ENCODE results near the gene ARHGEF17. TPM values are rescaled to one million over a fixed set of nuclear protein-coding genes. Genes with fewer than 3 reads are reported as not detected.

The ARHGEF17 gene
- total RNA-seq, 4 donors from 2014 or later: 54.0 to 125 (median 61.4) TPM

- DNase-seq: no peak
- H3K27ac ChIP-seq: no peak overlapping the region
- no peak overlapping the region for H3K4me3 ChIP-seq (replicated peaks in 1 of 3)
- WGBS, 2 donors: 78 to 82% methylated on average over 5 of the region's 5 CpGs
- no peaks in the 10 kb centered on the region for H3K27me3 ChIP-seq
- H3K4me1 ChIP-seq: no peaks in the 10 kb centered on the region
- no peaks in the 10 kb centered on the region for H3K9me3 ChIP-seq
- no peak for TF ChIP-seq POLR2A (IDR thresholded peaks at IDR 0.05)
- TF ChIP-seq CTCF (IDR thresholded peaks at IDR 0.05): no peak
- intact Hi-C loops (cut with DNase I): no loop called here
- H3K36me3 ChIP-seq: no peaks in the 10 kb centered on the region
These were observed 27.4 kb upstream of the ARHGEF17 start for GRCh38 chr11:73280626-73281025.

- 89 to 90% methylated on average over 3 of the region's 3 CpGs for WGBS, 2 donors
- Histone ChIP-seq H3K4me3 (replicated peaks in 1 of 3) (no peak overlapping the region), H3K27me3 (no peaks in the 10 kb centered on the region), H3K27ac (no peak overlapping the region), H3K9me3 (no peaks in the 10 kb centered on the region), H3K36me3 (no peaks in the 10 kb centered on the region), H3K4me1 (no peaks in the 10 kb centered on the region)
- intact Hi-C loops (cut with DNase I): no loop called here
- TF ChIP-seq POLR2A (IDR thresholded peaks at IDR 0.05) (no peak), CTCF (IDR thresholded peaks at IDR 0.05) (no peak)
- no peak for DNase-seq
These were observed 26.8 kb upstream of the ARHGEF17 start for GRCh38 chr11:73281201-73281741.

GRCh38 chr11:73281796-73282660 is 26.0 kb upstream of the ARHGEF17 start:
- TF ChIP-seq CTCF (IDR thresholded peaks at IDR 0.05) (no peak), POLR2A (IDR thresholded peaks at IDR 0.05) (no peak)
- Histone ChIP-seq H3K4me1 (no peaks in the 10 kb centered on the region), H3K4me3 (replicated peaks in 1 of 3) (no peak overlapping the region), H3K36me3 (no peaks in the 10 kb centered on the region), H3K9me3 (no peaks in the 10 kb centered on the region), H3K27ac (no peak overlapping the region), H3K27me3 (no peaks in the 10 kb centered on the region)
- DNase-seq: no peak
- intact Hi-C loops (cut with DNase I): no loop called here
- WGBS, 2 donors: 87 to 95% methylated on average over 3 of the region's 3 CpGs

- intact Hi-C loops (cut with DNase I): no loop called here
- 69 to 70% methylated on average over 10 of the region's 10 CpGs for WGBS, 2 donors
- H3K4me1 ChIP-seq: peaks cover 0 to 10% of the 10 kb centered on the region in 2 donors
These were observed 24.6 kb upstream of the ARHGEF17 start for GRCh38 chr11:73283276-73284000.

More at GRCh38 chr11:73283276-73284000, 24.6 kb upstream of the ARHGEF17 start:
- no peak for DNase-seq
- TF ChIP-seq POLR2A (IDR thresholded peaks at IDR 0.05): no peak
- TF ChIP-seq CTCF (IDR thresholded peaks at IDR 0.05): no peak
- H3K4me3 ChIP-seq (replicated peaks in 1 of 3): no peak overlapping the region
- no peaks in the 10 kb centered on the region for H3K36me3 ChIP-seq
- no peak overlapping the region for H3K27ac ChIP-seq
- H3K27me3 ChIP-seq: no peaks in the 10 kb centered on the region
- no peaks in the 10 kb centered on the region for H3K9me3 ChIP-seq

Data from thyroid gland (tissue), 4 donors.